Parathyroid adenoma (tissue), 2 donors: Measurements from ENCODE around the gene PDE4A.
"Not testable (repeated sequence)": the region's sequence is repeated elsewhere in the genome, so short reads cannot be mapped to it uniquely, and the experiment has no call there.

ENCODE experiments used
- H2AFZ ChIP-seq: fragments of 300-600 bp; sonication (generic); one replicate; pipeline ENCODE4 v1.7.0; 2017; ENCODE audit warnings: antibody characterized with exemption, mild to moderate bottlenecking
- H3K27ac ChIP-seq: fragments of 300-600 bp; sonication (generic); one replicate; pipeline ENCODE4 v1.7.0; 2017
- H3K27me3 ChIP-seq: fragments of 300-600 bp; sonication (generic); one replicate; pipeline ENCODE4 v1.7.0; 2017; ENCODE audit warnings: low read length; ENCODE audit not compliant: control insufficient read depth, insufficient read depth
- H3K36me3 ChIP-seq: fragments of 300-600 bp; sonication (generic); one replicate; pipeline ENCODE4 v1.7.0; 2017; ENCODE audit warnings: low read length; ENCODE audit not compliant: control insufficient read depth, insufficient read depth
- H3K4me1 ChIP-seq: fragments of 300-600 bp; sonication (generic); one replicate; pipeline ENCODE4 v1.7.0; 2017; ENCODE audit warnings: control low read depth
- H3K4me2 ChIP-seq: fragments of 300-600 bp; sonication (generic); one replicate; pipeline ENCODE4 v1.7.0; 2017; ENCODE audit warnings: low read length
- H3K4me3 ChIP-seq: fragments of 300-600 bp; sonication (generic); one replicate; pipeline ENCODE4 v1.7.0; 2017; ENCODE audit warnings: low read depth, low read length
- H3K79me2 ChIP-seq: fragments of 300-600 bp; sonication (generic); one replicate; pipeline ENCODE4 v1.7.0; 2017; ENCODE audit warnings: control low read depth
- H3K9ac ChIP-seq: fragments of 300-600 bp; sonication (generic); one replicate; pipeline ENCODE4 v1.7.0; 2017; ENCODE audit warnings: mild to moderate bottlenecking
- H3K9me3 ChIP-seq: fragments of 300-600 bp; sonication (generic); one replicate; pipeline ENCODE4 v1.7.0; 2017; ENCODE audit warnings: low read length; ENCODE audit not compliant: control insufficient read depth
- CTCF ChIP-seq: fragments of 300-600 bp; sonication (generic); IDR thresholded peaks from one replicate; pipeline ENCODE4 v1.7.0; 2017; ENCODE audit warnings: antibody characterized with exemption, mild to moderate bottlenecking
- donor health status: primary hyperparathyroidism.

PDE4A gene

GRCh38 chr19:10460714-10461046, 40.3 kb downstream of the PDE4A start:
- H3K79me2 ChIP-seq = no peaks in the 10 kb centered on the region
- H3K4me2 ChIP-seq = no peak overlapping the region
- H3K9me3 ChIP-seq = no peaks in the 10 kb centered on the region
- no peak overlapping the region for H3K9ac ChIP-seq
- no peak for TF ChIP-seq CTCF
- no peak overlapping the region for H3K27ac ChIP-seq
- no peaks in the 10 kb centered on the region for H3K4me1 ChIP-seq
- no peak overlapping the region for H3K4me3 ChIP-seq
- H2AFZ ChIP-seq = no peak overlapping the region
- no peaks in the 10 kb centered on the region for H3K27me3 ChIP-seq
- no peaks in the 10 kb centered on the region for H3K36me3 ChIP-seq

- Histone ChIP-seq H2AFZ (no peak overlapping the region), H3K4me1 (no peaks in the 10 kb centered on the region), H3K36me3 (no peaks in the 10 kb centered on the region), H3K4me3 (no peak overlapping the region), H3K79me2 (no peaks in the 10 kb centered on the region), H3K9ac (no peak overlapping the region), H3K27me3 (no peaks in the 10 kb centered on the region), H3K27ac (no peak overlapping the region), H3K4me2 (no peak overlapping the region), H3K9me3 (no peaks in the 10 kb centered on the region)
- TF ChIP-seq CTCF = no peak
These were observed 41.0 kb downstream of the PDE4A start for GRCh38 chr19:10461047-10461949.

- not testable (repeated sequence) for H3K4me2 ChIP-seq, H3K36me3 ChIP-seq, H3K9me3 ChIP-seq
These were observed 41.7 kb downstream of the PDE4A start for GRCh38 chr19:10462042-10462441.

GRCh38 chr19:10462557-10462956, 42.2 kb downstream of the PDE4A start:
- Histone ChIP-seq H3K36me3 (no peaks in the 10 kb centered on the region), H3K4me3 (no peak overlapping the region)

More at GRCh38 chr19:10462042-10462441, 41.7 kb downstream of the PDE4A start:
- H3K79me2 ChIP-seq, H3K9ac ChIP-seq, H3K4me3 ChIP-seq, H3K4me1 ChIP-seq, H2AFZ ChIP-seq, H3K27me3 ChIP-seq, H3K27ac ChIP-seq: not testable (repeated sequence)

GRCh38 chr19:10464456-10464855, 44.1 kb downstream of the PDE4A start:
- Histone ChIP-seq H3K9me3 (no peaks in the 10 kb centered on the region), H3K27ac (no peak overlapping the region), H3K4me2 (no peak overlapping the region), H3K27me3 (no peaks in the 10 kb centered on the region), H3K9ac (no peak overlapping the region), H3K79me2 (no peaks in the 10 kb centered on the region), H3K4me1 (no peaks in the 10 kb centered on the region), H2AFZ (no peak overlapping the region), H3K36me3 (no peaks in the 10 kb centered on the region), H3K4me3 (no peak overlapping the region)
- TF ChIP-seq CTCF = no peak

More at GRCh38 chr19:10462557-10462956, 42.2 kb downstream of the PDE4A start:
- no peak overlapping the region for H2AFZ ChIP-seq
- no peak overlapping the region for H3K4me2 ChIP-seq
- H3K27me3 ChIP-seq = no peaks in the 10 kb centered on the region
- no peak overlapping the region for H3K9ac ChIP-seq
- no peaks in the 10 kb centered on the region for H3K9me3 ChIP-seq
- H3K27ac ChIP-seq = no peak overlapping the region
- H3K4me1 ChIP-seq = no peaks in the 10 kb centered on the region
- H3K79me2 ChIP-seq = no peaks in the 10 kb centered on the region
- no peak for TF ChIP-seq CTCF
